ENCODE results near the gene NEURL1B. TPM values are rescaled to one million over a fixed set of nuclear protein-coding genes. Genes with fewer than 3 reads are reported as not detected.

NEURL1B gene
- total RNA-seq, 2 donors from 2014 or later = 17.3 to 17.6 TPM

GRCh38 chr5:172696171-172696849 lies 55.2 kb downstream of the NEURL1B start:
- Histone ChIP-seq H3K27me3 (replicated peaks; ENCODE audit: insufficient read depth) (no peaks in the 10 kb centered on the region), H3K27ac (peak overlapping the region; percentile 26 to 82), H3K4me1 (ENCODE audit: control insufficient read depth in 1 of 2, low read depth in 2 of 2) (peaks cover 41 to 59% of the 10 kb centered on the region in 2 donors), H3K36me3 (no peaks in the 10 kb centered on the region), H3K4me3 (peak overlapping the region; percentile 88), H3K9me3 (no peaks in the 10 kb centered on the region)
- DNase-seq (ENCODE audit: low spot score) (no peak), ATAC-seq (ENCODE audit: insufficient number of reproducible peaks, low FRiP score, low read depth) (no peak)
- no peak for TF ChIP-seq CTCF (IDR thresholded peaks at IDR 0.05)

GRCh38 chr5:172697123-172698121 lies 56.4 kb downstream of the NEURL1B start:
- Histone ChIP-seq H3K4me1 (ENCODE audit: control insufficient read depth in 1 of 2, low read depth in 2 of 2) (peaks cover 30 to 48% of the 10 kb centered on the region in 2 donors), H3K27me3 (replicated peaks; ENCODE audit: insufficient read depth) (no peaks in the 10 kb centered on the region), H3K9me3 (no peaks in the 10 kb centered on the region), H3K36me3 (no peaks in the 10 kb centered on the region), H3K4me3 (peak overlapping the region; percentile 88), H3K27ac (peak overlapping the region; percentile 26 to 82)
- peak; percentile 94 for TF ChIP-seq CTCF (IDR thresholded peaks at IDR 0.05)
- DNase-seq (ENCODE audit: low spot score) (peak; percentile 57), ATAC-seq (ENCODE audit: insufficient number of reproducible peaks, low FRiP score, low read depth) (peak; percentile 30)

GRCh38 chr5:172699423-172699822 lies 58.4 kb downstream of the NEURL1B start:
- ATAC-seq (ENCODE audit: insufficient number of reproducible peaks, low FRiP score, low read depth) (no peak), DNase-seq (ENCODE audit: low spot score) (no peak)
- peaks cover 19 to 28% of the 10 kb centered on the region in 2 donors for H3K4me1 ChIP-seq (ENCODE audit: control insufficient read depth in 1 of 2, low read depth in 2 of 2)
- no peaks in the 10 kb centered on the region for H3K9me3 ChIP-seq
- no peaks in the 10 kb centered on the region for H3K36me3 ChIP-seq
- H3K27me3 ChIP-seq (replicated peaks; ENCODE audit: insufficient read depth) = no peaks in the 10 kb centered on the region
- no peak overlapping the region for H3K27ac ChIP-seq
- no peak overlapping the region for H3K4me3 ChIP-seq
- TF ChIP-seq CTCF (IDR thresholded peaks at IDR 0.05) = no peak

- no peak for ATAC-seq (ENCODE audit: insufficient number of reproducible peaks, low FRiP score, low read depth)
- H3K27ac ChIP-seq = no peak overlapping the region
- peaks cover 19 to 22% of the 10 kb centered on the region in 2 donors for H3K4me1 ChIP-seq (ENCODE audit: control insufficient read depth in 1 of 2, low read depth in 2 of 2)
- no peak for DNase-seq (ENCODE audit: low spot score)
- H3K9me3 ChIP-seq = no peaks in the 10 kb centered on the region
- H3K4me3 ChIP-seq = no peak overlapping the region
- no peaks in the 10 kb centered on the region for H3K36me3 ChIP-seq
- H3K27me3 ChIP-seq (replicated peaks; ENCODE audit: insufficient read depth) = no peaks in the 10 kb centered on the region
- no peak for TF ChIP-seq CTCF (IDR thresholded peaks at IDR 0.05)
Measured at GRCh38 chr5:172699999-172700364, 58.9 kb downstream of the NEURL1B start.
